Activated T-cell treated with anti-CD3 and anti-CD28 coated beads, Interleukin-2, amount 50 U/mL, for 4 hours (primary cell): ENCODE measurements around the gene PCGF5. TPM values are rescaled to one million over a fixed set of nuclear protein-coding genes. Genes with fewer than 3 reads are reported as not detected.
"Not testable (repeated sequence)": the region's sequence is repeated elsewhere in the genome, so short reads cannot be mapped to it uniquely, and the experiment has no call there.

ENCODE experiments used
- ATAC-seq, 2 donors: fragments of 200-7000 bp; cut with Tn5 transposase; one replicate each; pipeline ENCODE4 v1.10.0; 2021
- DNase-seq: peaks from one replicate; pipeline ENCODE4 v3.0.0-alpha.2; 2020
- H3K27me3 Mint-ChIP-seq: one replicate; pipeline ENCODE4 v1.8.0; 2021; ENCODE audit warnings: low read depth, mixed read lengths
- H3K36me3 Mint-ChIP-seq: one replicate; pipeline ENCODE4 v1.8.0; 2022; ENCODE audit warnings: mixed read lengths; ENCODE audit not compliant: insufficient read depth
- H3K4me1 Mint-ChIP-seq: one replicate; pipeline ENCODE4 v1.8.0; 2021; ENCODE audit warnings: low read depth, mixed read lengths
- H3K4me3 Mint-ChIP-seq: one replicate; pipeline ENCODE4 v1.8.0; 2021; ENCODE audit warnings: mild to moderate bottlenecking, moderate library complexity, mixed read lengths
- H3K9me3 Mint-ChIP-seq: one replicate; pipeline ENCODE4 v1.8.0; 2021; ENCODE audit warnings: mixed read lengths
- total RNA-seq, 3 donors: library from RNA; stranded (reverse); gene quantifications; one replicate each; pipeline ENCODE4 v1.2.1, GENCODE V29; 2021

PCGF5 gene
- total RNA-seq, 3 donors from 2014 or later: 38.5 to 43.5 (median 38.8) TPM

- DNase-seq (no peak), ATAC-seq (no peak)
- Mint-ChIP-seq H3K4me3 (no peak overlapping the region), H3K4me1 (peaks cover 51% of the 10 kb centered on the region), H3K27me3 (no peaks in the 10 kb centered on the region), H3K36me3 (peaks cover 19% of the 10 kb centered on the region), H3K9me3 (no peaks in the 10 kb centered on the region)
Observed at GRCh38 chr10:91226093-91226492, 5.6 kb downstream of the PCGF5 start.

- Mint-ChIP-seq H3K27me3 (no peaks in the 10 kb centered on the region), H3K9me3 (no peaks in the 10 kb centered on the region), H3K4me3 (no peak overlapping the region), H3K36me3 (peaks cover 19% of the 10 kb centered on the region), H3K4me1 (peaks cover 36% of the 10 kb centered on the region)
- DNase-seq: no peak
- ATAC-seq: no peak
Observed at GRCh38 chr10:91227576-91227975, 7.1 kb downstream of the PCGF5 start.

- no peak for ATAC-seq
- no peak overlapping the region for H3K4me3 Mint-ChIP-seq
- no peaks in the 10 kb centered on the region for H3K27me3 Mint-ChIP-seq
- no peaks in the 10 kb centered on the region for H3K9me3 Mint-ChIP-seq
- peaks cover 23% of the 10 kb centered on the region for H3K4me1 Mint-ChIP-seq
- H3K36me3 Mint-ChIP-seq: peaks cover 15% of the 10 kb centered on the region
- no peak for DNase-seq
Observed at GRCh38 chr10:91229683-91230082, 9.2 kb downstream of the PCGF5 start.

GRCh38 chr10:91238191-91238590 is 17.7 kb downstream of the PCGF5 start:
- ATAC-seq: no peak
- H3K4me1 Mint-ChIP-seq: peaks cover 23% of the 10 kb centered on the region

GRCh38 chr10:91239789-91240188 is 19.3 kb downstream of the PCGF5 start:
- Mint-ChIP-seq H3K27me3 (no peaks in the 10 kb centered on the region), H3K9me3 (no peaks in the 10 kb centered on the region), H3K36me3 (peaks cover 13% of the 10 kb centered on the region), H3K4me1 (peaks cover 25% of the 10 kb centered on the region), H3K4me3 (no peak overlapping the region)
- ATAC-seq: no peak
- no peak for DNase-seq

More at GRCh38 chr10:91238191-91238590, 17.7 kb downstream of the PCGF5 start:
- Mint-ChIP-seq H3K9me3 (no peaks in the 10 kb centered on the region), H3K4me3 (no peak overlapping the region), H3K27me3 (no peaks in the 10 kb centered on the region), H3K36me3 (peaks cover 14% of the 10 kb centered on the region)
- no peak for DNase-seq

DNA sequence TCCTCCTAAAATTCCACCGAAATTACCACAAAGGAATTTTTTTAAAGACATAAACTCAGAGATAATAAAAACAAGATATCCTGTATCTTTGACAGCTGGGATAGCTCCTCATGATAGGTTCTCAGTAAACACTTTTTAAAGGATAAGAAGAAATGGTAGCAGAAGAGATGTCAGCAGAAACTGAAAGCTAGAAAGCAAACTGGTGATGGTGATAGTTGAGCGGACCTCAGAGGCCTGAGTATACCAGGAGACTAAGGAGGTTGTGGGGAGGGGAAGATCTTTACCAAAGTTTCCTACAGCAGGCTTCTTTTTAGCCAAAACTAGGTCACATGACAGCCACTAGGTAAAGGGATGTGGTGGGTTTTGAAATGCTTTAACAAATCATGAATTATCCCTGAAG is 22.5 kb downstream of the PCGF5 start:
- Mint-ChIP-seq H3K9me3 (no peaks in the 10 kb centered on the region), H3K36me3 (peaks cover 4% of the 10 kb centered on the region), H3K4me3 (no peak overlapping the region), H3K27me3 (no peaks in the 10 kb centered on the region), H3K4me1 (peaks cover 20% of the 10 kb centered on the region)
- ATAC-seq (no peak), DNase-seq (no peak)

- DNase-seq: no peak
- peaks cover 6% of the 10 kb centered on the region for H3K36me3 Mint-ChIP-seq
- ATAC-seq: no peak
Observed at GRCh38 chr10:91247360-91248111, 27.1 kb downstream of the PCGF5 start.

DNA sequence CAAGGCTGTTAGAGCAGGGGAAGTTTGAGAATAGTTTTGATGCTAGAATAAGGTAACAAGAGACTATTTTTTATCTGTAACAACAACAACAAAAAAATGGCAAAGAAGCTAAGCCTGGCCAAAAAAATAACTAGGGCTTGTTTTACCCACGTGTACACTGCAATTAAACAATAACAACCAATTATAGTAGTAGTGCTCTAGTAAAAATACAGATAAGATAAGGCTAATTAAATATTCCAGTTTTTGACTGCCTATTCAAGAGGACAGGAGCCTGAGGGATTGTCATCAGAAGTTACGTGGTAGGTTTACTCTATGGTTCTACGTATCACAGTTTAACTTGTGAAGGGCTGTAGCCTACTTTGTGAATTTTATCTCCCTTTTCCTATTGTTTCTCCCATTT is 29.2 kb downstream of the PCGF5 start:
- DNase-seq: no peak

More at GRCh38 chr10:91247360-91248111, 27.1 kb downstream of the PCGF5 start:
- peaks cover 7% of the 10 kb centered on the region for H3K4me1 Mint-ChIP-seq
- no peak overlapping the region for H3K4me3 Mint-ChIP-seq
- no peaks in the 10 kb centered on the region for H3K27me3 Mint-ChIP-seq
- H3K9me3 Mint-ChIP-seq: no peaks in the 10 kb centered on the region

DNA sequence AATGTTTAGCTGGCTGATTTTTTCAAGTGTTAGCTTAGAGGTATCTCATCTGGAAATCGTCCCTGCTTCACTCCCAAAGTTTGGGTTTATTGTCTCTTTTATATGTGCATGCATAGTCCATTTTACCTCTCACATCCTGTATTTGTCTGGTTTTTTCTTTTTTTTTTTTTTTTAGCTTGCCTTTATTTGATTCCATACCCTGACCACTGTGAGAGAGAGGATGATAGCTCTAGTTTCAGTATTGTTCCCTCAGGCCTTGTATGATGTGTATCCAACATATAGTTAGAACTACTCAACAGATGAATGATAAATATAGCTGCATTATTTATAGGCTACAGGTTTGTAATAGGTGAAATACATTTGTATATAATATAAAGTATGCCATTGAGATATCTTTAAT is 29.9 kb downstream of the PCGF5 start:
- Mint-ChIP-seq H3K9me3 (no peaks in the 10 kb centered on the region), H3K36me3 (peaks cover 29% of the 10 kb centered on the region), H3K4me3 (no peak overlapping the region), H3K27me3 (no peaks in the 10 kb centered on the region), H3K4me1 (no peaks in the 10 kb centered on the region)
- DNase-seq: no peak
- ATAC-seq: no peak

More for the DNA sequence above, 29.2 kb downstream of the PCGF5 start:
- Mint-ChIP-seq H3K4me1 (no peaks in the 10 kb centered on the region), H3K9me3 (no peaks in the 10 kb centered on the region), H3K4me3 (no peak overlapping the region), H3K27me3 (no peaks in the 10 kb centered on the region), H3K36me3 (peaks cover 23% of the 10 kb centered on the region)
- no peak for ATAC-seq

- Mint-ChIP-seq H3K9me3 (no peaks in the 10 kb centered on the region), H3K4me1 (no peaks in the 10 kb centered on the region), H3K36me3 (peaks cover 38% of the 10 kb centered on the region), H3K4me3 (no peak overlapping the region), H3K27me3 (no peaks in the 10 kb centered on the region)
- DNase-seq: peak; percentile 38
- ATAC-seq: peak; percentile 62 to 71
Observed at GRCh38 chr10:91251430-91252056, 31.1 kb downstream of the PCGF5 start.

DNA sequence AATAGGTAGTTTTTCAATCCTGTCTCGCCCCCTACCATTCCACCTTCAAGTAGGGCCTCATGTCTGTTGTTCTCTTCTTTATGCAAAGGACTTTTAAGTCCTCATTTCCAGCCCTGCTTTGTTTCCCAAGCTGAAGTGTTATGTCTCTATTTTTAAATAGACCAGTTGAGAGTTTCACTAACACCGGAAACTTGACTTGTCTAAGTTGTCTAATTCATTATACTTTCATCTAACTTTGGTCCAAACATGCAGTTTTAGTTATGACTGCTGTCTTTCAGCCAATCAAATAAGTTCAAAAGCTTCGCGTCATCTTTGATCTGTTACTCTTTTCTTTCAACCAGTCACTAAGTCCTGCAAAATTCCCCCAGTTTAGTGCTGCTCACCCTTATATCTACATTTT is 32.8 kb downstream of the PCGF5 start:
- Mint-ChIP-seq H3K36me3 (peaks cover 46% of the 10 kb centered on the region), H3K4me1 (no peaks in the 10 kb centered on the region)

DNA sequence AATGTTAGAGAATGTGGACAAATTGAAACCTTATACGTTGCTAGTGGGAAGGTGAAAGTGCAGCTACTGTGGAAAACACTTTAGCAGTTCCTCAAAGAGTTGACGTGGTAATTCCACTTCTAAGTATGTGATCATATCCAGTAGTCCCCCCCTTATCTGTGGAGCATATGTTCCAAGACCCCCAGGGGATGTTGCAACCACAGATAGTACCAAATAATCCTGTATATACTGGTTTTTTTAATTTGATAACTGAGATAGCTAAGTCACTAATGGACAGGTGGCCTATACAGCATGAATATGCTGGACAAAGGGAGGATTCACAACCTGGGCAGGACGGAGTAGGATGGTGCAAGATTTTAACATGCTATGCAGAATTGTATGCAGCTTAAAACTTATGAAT is 36.8 kb downstream of the PCGF5 start:
- Mint-ChIP-seq H3K4me1 (no peaks in the 10 kb centered on the region), H3K4me3 (no peak overlapping the region), H3K36me3 (peaks cover 54% of the 10 kb centered on the region), H3K27me3 (no peaks in the 10 kb centered on the region), H3K9me3 (no peaks in the 10 kb centered on the region)
- DNase-seq: no peak
- ATAC-seq: no peak

More for the DNA sequence above, 32.8 kb downstream of the PCGF5 start:
- ATAC-seq (no peak), DNase-seq (no peak)
- no peaks in the 10 kb centered on the region for H3K27me3 Mint-ChIP-seq
- no peak overlapping the region for H3K4me3 Mint-ChIP-seq
- H3K9me3 Mint-ChIP-seq: no peaks in the 10 kb centered on the region

DNA sequence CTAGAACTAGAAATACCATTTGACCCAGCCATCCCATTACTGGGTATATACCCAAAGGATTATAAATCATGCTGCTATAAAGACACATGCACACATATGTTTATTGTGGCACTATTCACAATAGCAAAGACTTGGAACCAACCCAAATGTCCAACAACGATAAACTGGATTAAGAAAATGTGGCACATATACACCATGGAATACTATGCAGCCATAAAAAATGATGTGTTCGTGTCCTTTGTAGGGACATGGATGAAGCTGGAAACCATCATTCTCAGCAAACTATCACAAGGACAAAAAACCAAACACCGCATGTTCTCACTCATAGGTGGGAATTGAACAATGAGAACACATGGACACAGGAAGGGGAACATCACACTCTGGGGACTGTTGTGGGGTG is 40.0 kb downstream of the PCGF5 start:
- H3K9me3 Mint-ChIP-seq, H3K27me3 Mint-ChIP-seq, DNase-seq, H3K4me1 Mint-ChIP-seq, ATAC-seq, H3K4me3 Mint-ChIP-seq: not testable (repeated sequence)
- H3K36me3 Mint-ChIP-seq: peaks cover 33% of the 10 kb centered on the region

GRCh38 chr10:91271886-91272285 is 51.4 kb downstream of the PCGF5 start:
- Mint-ChIP-seq H3K9me3 (no peaks in the 10 kb centered on the region), H3K36me3 (peaks cover 21% of the 10 kb centered on the region), H3K27me3 (no peaks in the 10 kb centered on the region), H3K4me1 (no peaks in the 10 kb centered on the region), H3K4me3 (no peak overlapping the region)
- ATAC-seq (no peak), DNase-seq (no peak)

GRCh38 chr10:91284486-91285090 is 64.1 kb downstream of the PCGF5 start:
- Mint-ChIP-seq H3K4me3 (no peak overlapping the region), H3K9me3 (no peaks in the 10 kb centered on the region), H3K27me3 (no peaks in the 10 kb centered on the region), H3K4me1 (no peaks in the 10 kb centered on the region), H3K36me3 (peaks cover 7% of the 10 kb centered on the region)
- ATAC-seq: no peak
- no peak for DNase-seq
